Stimulated activated CD4-positive, alpha-beta T cell treated with anti-CD3 and anti-CD28 coated beads, Interleukin-12 subunit alpha, Interleukin-12 subunit beta, amount 100 ng/mL, for 48 hours (primary cell): ENCODE measurements around the gene CACNA2D3.

ENCODE experiments used
- DNase-seq, 3 donors: peaks; one replicate each; pipeline ENCODE4 v3.0.0-alpha.2; 2020; ENCODE audit warnings: low read depth in 2 of 3, low spot score in 1 of 3

The CACNA2D3 gene

GRCh38 chr3:55014081-55014480 lies 891.7 kb downstream of the CACNA2D3 start:
- no peak for DNase-seq

GRCh38 chr3:55014906-55015305 lies 892.6 kb downstream of the CACNA2D3 start:
- DNase-seq: no peak

GRCh38 chr3:55017876-55018275 lies 895.5 kb downstream of the CACNA2D3 start:
- no peak for DNase-seq

- DNase-seq: no peak
Measured at GRCh38 chr3:55030938-55031337, 908.6 kb downstream of the CACNA2D3 start.

- DNase-seq: no peak
Measured at GRCh38 chr3:55036883-55037577, 914.7 kb downstream of the CACNA2D3 start.

GRCh38 chr3:55042591-55042990 lies 920.2 kb downstream of the CACNA2D3 start:
- no peak for DNase-seq

GRCh38 chr3:55044486-55044885 lies 922.1 kb downstream of the CACNA2D3 start:
- DNase-seq: no peak

- DNase-seq: no peak
Measured at GRCh38 chr3:55059027-55059629, 936.8 kb downstream of the CACNA2D3 start.

- no peak for DNase-seq
Measured at GRCh38 chr3:55060896-55061719, 938.8 kb downstream of the CACNA2D3 start.

- no peak for DNase-seq
Measured at GRCh38 chr3:55061720-55062034, 939.3 kb downstream of the CACNA2D3 start.

GRCh38 chr3:55064164-55064563 lies 941.8 kb downstream of the CACNA2D3 start:
- DNase-seq: no peak

GRCh38 chr3:55065331-55065730 lies 943.0 kb downstream of the CACNA2D3 start:
- no peak for DNase-seq

- no peak for DNase-seq
Measured at GRCh38 chr3:55066551-55067047, 944.2 kb downstream of the CACNA2D3 start.

- no peak for DNase-seq
Measured at GRCh38 chr3:55069950-55070349, 947.6 kb downstream of the CACNA2D3 start.

- no peak for DNase-seq
Measured at GRCh38 chr3:55074796-55075195, 952.4 kb downstream of the CACNA2D3 start.

GRCh38 chr3:55075846-55076245 lies 953.5 kb downstream of the CACNA2D3 start:
- DNase-seq: no peak

- DNase-seq: no peak
Measured at GRCh38 chr3:55077726-55078125, 955.4 kb downstream of the CACNA2D3 start.

GRCh38 chr3:55078876-55079275 lies 956.5 kb downstream of the CACNA2D3 start:
- no peak for DNase-seq

- no peak for DNase-seq
Measured at GRCh38 chr3:55085231-55085630, 962.9 kb downstream of the CACNA2D3 start.

- no peak for DNase-seq
Measured at GRCh38 chr3:55089211-55089610, 966.9 kb downstream of the CACNA2D3 start.

- no peak for DNase-seq
Measured at GRCh38 chr3:55090291-55090690, 967.9 kb downstream of the CACNA2D3 start.

GRCh38 chr3:55090746-55091145 lies 968.4 kb downstream of the CACNA2D3 start:
- DNase-seq: no peak
